GM19099 (cell line): ENCODE data around the gene DLGAP1.

Source experiments
- POLR2A ChIP-seq: IDR thresholded peaks from 3 replicates; pipeline ENCODE4 v1.6.1; 2011; ENCODE audit warnings: low read depth; ENCODE audit not compliant: insufficient read length; ENCODE audit errors: extremely low read depth

Gene DLGAP1

GRCh38 chr18:3611313-3612090 is 843.6 kb downstream of the DLGAP1 start:
- no peak for TF ChIP-seq POLR2A

- no peak for TF ChIP-seq POLR2A
These were observed 844.3 kb downstream of the DLGAP1 start for GRCh38 chr18:3610813-3611212.

- no peak for TF ChIP-seq POLR2A
These were observed 844.9 kb downstream of the DLGAP1 start for GRCh38 chr18:3610188-3610708.

DNA sequence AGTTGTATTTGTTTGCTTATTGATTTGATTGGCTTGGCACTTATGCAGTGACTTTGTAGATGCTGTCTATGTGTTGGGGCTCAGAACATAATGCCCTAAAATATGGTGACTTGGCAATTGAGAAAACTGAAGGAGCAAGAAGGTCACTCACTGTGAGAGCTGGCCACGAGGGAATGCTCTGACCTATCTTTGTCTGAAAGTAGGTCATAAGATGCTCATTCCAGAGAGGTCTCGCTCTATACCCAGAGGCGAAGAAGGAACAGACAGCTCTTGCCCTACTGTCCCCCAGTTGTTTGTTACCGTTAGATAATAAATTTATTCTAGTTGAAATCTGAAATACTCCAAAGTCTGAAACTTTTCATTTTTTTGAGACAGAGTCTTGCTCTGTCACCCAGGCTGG is 846.6 kb downstream of the DLGAP1 start:
- no peak for TF ChIP-seq POLR2A

DNA sequence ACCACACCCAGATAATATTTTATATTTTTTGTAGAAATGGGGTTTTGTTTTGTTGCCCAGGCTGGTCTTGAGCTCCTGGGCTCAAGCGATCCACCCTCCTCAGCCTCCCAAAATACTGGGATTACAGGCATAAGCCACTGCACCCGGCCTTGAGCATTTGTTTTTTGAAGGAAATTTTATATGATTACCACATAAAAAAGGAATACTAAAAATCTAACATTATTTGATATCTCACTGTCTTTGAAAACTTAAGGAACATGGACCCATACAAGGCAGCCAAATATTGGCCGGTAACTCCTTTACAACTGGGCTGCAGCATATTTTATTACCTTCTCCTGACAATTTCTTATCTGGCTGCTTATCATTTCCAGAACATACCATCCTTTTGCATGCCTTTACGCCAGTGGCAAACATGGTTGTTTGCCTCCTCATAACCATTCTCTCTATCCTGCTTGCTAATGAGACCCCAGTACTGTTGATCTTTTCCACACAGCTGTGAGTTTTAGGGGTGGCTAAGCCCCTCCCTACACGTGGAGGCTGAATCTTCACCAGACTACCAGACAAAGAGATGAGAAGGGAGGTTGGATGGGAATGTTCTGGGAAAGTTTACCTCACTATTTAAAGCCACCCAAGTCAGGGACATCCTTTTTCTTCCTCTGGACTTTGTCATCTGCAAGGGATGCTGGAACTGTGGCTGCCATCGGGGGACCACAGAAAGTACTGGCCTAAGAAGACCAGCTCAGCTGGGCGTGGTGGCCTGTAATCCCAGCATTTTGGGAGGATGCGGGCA is 847.6 kb downstream of the DLGAP1 start:
- TF ChIP-seq POLR2A: no peak

DNA sequence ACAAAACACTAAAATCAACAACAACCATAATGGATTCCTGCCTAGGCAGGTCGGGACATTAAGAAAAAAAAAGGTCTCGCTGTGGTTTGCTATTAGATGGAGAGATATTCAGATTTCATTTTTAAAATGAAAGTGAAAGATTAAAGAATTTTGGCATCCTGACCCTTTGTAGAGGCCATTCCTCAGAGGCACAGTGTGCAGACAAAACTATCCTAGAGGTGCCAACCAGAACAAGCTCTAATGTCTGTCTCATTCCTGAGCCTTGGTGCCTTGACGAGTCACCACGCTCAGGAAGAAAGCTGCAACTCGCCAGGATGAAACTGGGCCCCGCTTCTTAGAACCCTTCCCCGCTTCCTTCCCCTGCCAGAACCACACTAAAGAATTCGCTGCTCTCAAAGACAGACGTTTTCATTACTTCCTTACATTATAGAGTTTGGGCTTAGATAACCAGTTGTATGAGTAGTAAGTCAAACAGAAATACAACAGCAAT is 849.1 kb downstream of the DLGAP1 start:
- no peak for TF ChIP-seq POLR2A

DNA sequence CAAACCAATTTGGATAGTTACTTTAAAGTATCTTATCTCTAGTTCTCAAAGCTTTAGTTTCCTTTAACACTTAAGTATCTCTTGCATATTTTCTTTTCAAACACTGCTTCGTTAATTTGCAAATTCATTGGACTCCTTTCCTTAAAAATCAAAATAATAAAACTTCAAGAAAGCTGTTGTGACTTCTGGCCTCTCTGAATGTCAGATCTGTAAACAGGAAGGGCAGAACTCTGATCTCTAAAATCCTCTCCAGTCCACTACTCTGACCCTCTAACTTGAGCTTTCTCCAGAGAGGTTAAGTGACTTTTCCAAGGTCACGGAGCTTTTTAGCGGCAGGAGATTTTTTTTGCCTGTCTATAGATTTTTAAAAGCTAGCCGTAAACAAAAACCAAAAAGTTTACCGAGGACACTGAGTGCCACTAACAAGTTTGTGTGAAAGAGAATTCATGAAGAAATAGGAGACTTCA is 849.6 kb downstream of the DLGAP1 start:
- TF ChIP-seq POLR2A: no peak

DNA sequence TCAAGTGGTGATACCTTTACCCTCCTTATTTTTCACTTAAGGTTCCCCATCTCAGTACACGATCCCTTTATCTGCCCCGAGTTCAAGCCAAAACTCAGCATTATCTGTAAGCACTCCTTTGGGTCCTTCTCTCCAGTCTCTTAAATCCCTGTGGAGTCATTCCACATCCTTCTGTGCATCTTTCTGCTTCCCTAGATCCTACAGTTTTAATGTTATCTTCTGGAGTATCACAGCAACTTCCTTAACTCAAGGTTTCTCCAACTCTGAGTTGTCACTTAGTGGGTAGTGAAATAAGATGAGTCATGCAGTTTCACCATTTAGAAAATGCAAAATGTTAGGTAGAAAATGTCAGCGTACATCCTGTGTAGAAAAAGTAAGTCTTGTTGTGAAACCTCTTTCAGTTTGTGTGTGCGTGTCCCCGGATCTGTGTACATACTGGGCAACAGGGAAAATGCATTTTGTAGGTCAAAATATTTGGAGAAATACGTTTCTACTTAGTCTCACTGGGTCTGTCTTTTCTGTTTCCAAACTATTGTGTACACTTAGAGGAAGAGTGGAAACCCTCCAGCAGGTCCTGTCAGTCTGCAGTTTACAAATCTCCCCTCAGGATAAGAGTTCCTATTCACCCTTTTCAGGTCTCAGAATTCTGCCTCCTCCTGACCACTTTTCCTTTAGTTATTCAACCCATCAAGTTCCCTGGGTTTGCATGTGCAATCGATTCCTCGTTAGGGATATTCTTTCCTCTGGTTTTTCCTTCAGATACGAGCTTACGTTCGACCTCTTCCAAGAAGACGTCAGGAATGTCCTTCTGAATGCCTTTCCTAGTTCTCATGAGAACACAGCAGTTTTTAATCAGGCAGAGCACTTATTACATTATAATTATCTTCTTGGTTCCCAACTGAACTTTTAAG is 850.4 kb downstream of the DLGAP1 start:
- TF ChIP-seq POLR2A: no peak

DNA sequence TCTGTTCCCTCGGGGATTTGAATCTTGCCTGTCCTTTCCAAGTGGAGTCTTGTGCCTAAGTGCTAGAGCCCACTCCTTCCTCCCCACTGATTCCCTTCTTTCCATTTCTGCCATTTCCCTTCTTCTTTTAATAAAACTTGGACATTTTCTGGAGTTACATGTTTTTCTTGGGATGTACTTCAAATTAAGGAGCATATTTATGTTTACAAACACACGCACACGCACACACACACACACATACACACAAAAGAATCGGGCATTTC is 850.9 kb downstream of the DLGAP1 start:
- no peak for TF ChIP-seq POLR2A

DNA sequence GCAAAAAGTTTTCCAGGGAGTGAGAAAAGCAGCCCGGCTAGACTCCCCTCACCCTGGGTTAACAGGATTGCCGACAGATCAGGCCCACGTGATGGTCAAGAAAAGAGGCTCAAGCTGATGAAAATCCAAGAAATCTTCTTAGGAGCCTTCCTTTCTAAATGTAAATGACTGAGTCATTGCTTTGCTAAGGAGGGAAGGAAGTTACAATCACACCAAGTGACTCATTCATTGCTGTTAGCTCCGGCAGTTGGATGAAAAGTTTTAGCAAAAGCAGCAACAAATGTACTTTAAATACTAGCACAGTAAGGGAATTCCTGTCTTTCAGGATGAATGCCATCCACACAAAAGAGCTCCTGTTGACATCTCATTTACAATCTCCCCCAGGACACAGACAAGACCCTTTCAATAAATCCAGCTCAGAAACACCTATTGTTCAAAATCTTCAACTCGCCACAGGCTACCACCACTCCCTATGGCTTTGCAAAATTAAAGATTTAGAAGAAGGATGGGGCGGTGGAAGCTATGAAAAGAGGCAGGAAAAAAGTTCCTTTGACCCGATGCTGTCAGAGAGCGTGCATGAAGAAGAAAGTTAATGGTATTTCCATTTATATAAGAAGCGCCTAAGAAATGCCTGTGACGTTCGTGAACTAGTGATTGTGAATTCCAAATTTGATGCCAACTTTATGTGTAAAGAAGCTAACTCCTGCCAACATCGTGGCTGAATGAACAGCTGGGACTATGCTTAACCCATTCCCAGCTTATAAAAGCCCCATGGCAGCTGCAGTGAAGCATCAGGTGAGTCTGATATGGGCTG is 851.5 kb downstream of the DLGAP1 start:
- no peak for TF ChIP-seq POLR2A

DNA sequence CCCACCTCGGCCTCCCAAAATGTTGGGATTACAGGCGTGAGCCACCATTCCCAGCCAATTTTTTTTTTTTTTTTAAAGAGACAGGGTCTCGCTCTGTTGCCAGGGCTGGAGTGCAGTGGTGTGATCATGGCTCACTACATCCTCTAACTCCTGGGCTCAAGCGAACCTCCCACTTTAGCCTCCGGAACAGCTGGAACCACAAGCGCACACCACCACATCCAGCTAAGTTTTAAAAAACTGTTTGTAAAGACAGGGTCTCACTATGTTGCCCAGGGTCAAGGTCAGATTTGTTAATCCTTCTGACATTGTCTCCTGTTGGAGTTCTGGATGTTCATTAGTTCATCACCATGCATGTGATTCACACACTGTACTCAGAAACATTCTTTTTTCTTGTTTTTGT is 855.2 kb downstream of the DLGAP1 start:
- no peak for TF ChIP-seq POLR2A

DNA sequence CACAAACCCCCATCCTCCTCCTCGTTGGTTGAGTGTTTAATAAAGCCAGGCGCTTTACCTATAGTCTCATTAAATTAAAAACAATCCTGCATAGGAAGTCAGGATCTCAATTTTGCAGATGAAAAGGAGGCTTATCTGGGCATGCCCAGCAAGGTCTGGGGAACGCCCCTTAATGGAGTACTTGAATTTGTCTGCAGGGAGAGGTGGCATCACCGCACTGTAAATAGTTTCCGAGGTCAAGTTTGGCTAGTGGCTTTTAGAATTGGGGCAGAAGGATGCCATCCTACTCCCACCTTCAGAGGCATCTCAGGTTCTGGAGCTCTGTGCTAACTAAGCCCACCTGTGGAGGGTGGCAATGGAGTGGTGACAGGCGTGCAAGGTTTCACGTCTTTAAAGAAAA is 855.9 kb downstream of the DLGAP1 start:
- TF ChIP-seq POLR2A: no peak

DNA sequence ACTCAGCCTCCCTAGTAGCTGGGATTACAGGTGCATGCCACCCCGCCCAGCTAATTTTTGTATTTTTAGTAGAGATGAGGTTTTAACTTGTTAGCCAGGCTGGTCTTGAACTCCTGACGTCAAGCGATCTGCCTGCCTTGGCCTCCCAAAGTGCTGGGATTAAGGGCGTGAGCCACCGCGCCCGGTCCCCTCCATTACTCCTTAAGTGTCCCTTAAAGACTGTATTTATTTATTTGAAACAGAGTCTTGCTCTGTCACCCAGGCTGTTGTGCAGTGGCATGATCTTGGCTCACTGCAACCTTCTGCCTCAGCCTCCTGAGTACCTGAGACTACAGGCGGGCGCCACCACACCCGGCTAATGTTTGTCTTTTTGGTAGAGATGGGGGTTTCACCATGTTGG is 856.5 kb downstream of the DLGAP1 start:
- no peak for TF ChIP-seq POLR2A
